Memory B cell (primary cell): ENCODE results near the gene MRPL54.

ENCODE experiments used
- ATAC-seq: fragments of 150-1000 bp; cut with Tn5 transposase; 2 replicates; pipeline ENCODE4 v1.10.0; 2021; ENCODE audit warnings: low read depth, mild to moderate bottlenecking, moderate library complexity
- DNase-seq, 2 donors: peaks; one replicate each; pipeline ENCODE4 v3.0.0; 2022; ENCODE audit warnings: low spot score in 2 of 2
- H3K27ac Mint-ChIP-seq: one replicate; pipeline ENCODE4 v1.8.0; 2022; ENCODE audit warnings: mild to moderate bottlenecking, moderate library complexity, mixed read lengths
- H3K27me3 Mint-ChIP-seq: one replicate; pipeline ENCODE4 v1.8.0; 2022; ENCODE audit warnings: mixed read lengths
- H3K36me3 Mint-ChIP-seq: one replicate; pipeline ENCODE4 v1.8.0; 2022; ENCODE audit warnings: mild to moderate bottlenecking, mixed read lengths
- H3K4me1 Mint-ChIP-seq: one replicate; pipeline ENCODE4 v1.8.0; 2022; ENCODE audit warnings: mixed read lengths
- H3K4me3 Mint-ChIP-seq: one replicate; pipeline ENCODE4 v1.8.0; 2022; ENCODE audit warnings: mild to moderate bottlenecking, moderate library complexity, mixed read lengths
- H3K9me3 Mint-ChIP-seq: one replicate; pipeline ENCODE4 v1.8.0; 2022; ENCODE audit warnings: mixed read lengths

The MRPL54 gene

GRCh38 chr19:3762501-3763459 lies at the start of gene MRPL54:
MRPL54 (plus strand) TSS chr19:3762682; CDS start chr19:3762701, 19 bp downstream.
- Mint-ChIP-seq H3K4me1 (peaks cover 19% of the 10 kb centered on the region), H3K27me3 (no peaks in the 10 kb centered on the region), H3K36me3 (peaks cover 7% of the 10 kb centered on the region), H3K27ac (peak within 1 kb of the TSS; percentile 100), H3K9me3 (no peaks in the 10 kb centered on the region), H3K4me3 (peak within 1 kb of the TSS; percentile 99)
- DNase-seq = peak; percentile 98 to 99
- peak; percentile 80 for ATAC-seq

- Mint-ChIP-seq H3K4me3 (no peak overlapping the region), H3K27ac (no peak overlapping the region), H3K27me3 (peaks cover 4% of the 10 kb centered on the region), H3K4me1 (no peaks in the 10 kb centered on the region), H3K9me3 (no peaks in the 10 kb centered on the region), H3K36me3 (no peaks in the 10 kb centered on the region)
- ATAC-seq (no peak), DNase-seq (no peak)
These were observed 46.3 kb upstream of the MRPL54 start for GRCh38 chr19:3716147-3716668.

GRCh38 chr19:3719868-3720267 lies 42.6 kb upstream of the MRPL54 start:
- ATAC-seq (no peak), DNase-seq (no peak)
- H3K27ac Mint-ChIP-seq = no peak overlapping the region
- no peak overlapping the region for H3K4me3 Mint-ChIP-seq
- H3K27me3 Mint-ChIP-seq = peaks cover 8% of the 10 kb centered on the region
- no peaks in the 10 kb centered on the region for H3K36me3 Mint-ChIP-seq
- no peaks in the 10 kb centered on the region for H3K9me3 Mint-ChIP-seq
- H3K4me1 Mint-ChIP-seq = peaks cover 5% of the 10 kb centered on the region

- H3K27me3 Mint-ChIP-seq = peaks cover 8% of the 10 kb centered on the region
- H3K4me3 Mint-ChIP-seq = no peak overlapping the region
- ATAC-seq (no peak), DNase-seq (no peak)
- no peaks in the 10 kb centered on the region for H3K36me3 Mint-ChIP-seq
- peaks cover 5% of the 10 kb centered on the region for H3K4me1 Mint-ChIP-seq
- no peak overlapping the region for H3K27ac Mint-ChIP-seq
- H3K9me3 Mint-ChIP-seq = no peaks in the 10 kb centered on the region
These were observed 42.0 kb upstream of the MRPL54 start for GRCh38 chr19:3720349-3720917.

- Mint-ChIP-seq H3K27me3 (peaks cover 8% of the 10 kb centered on the region), H3K4me3 (peak overlapping the region; percentile 75), H3K36me3 (no peaks in the 10 kb centered on the region), H3K4me1 (peaks cover 5% of the 10 kb centered on the region), H3K27ac (no peak overlapping the region), H3K9me3 (no peaks in the 10 kb centered on the region)
- ATAC-seq = peak; percentile 86
- DNase-seq = peak; percentile 77 to 88
These were observed 41.2 kb upstream of the MRPL54 start for GRCh38 chr19:3721131-3721886.

GRCh38 chr19:3721887-3722442 lies 40.5 kb upstream of the MRPL54 start:
- H3K36me3 Mint-ChIP-seq = no peaks in the 10 kb centered on the region
- H3K4me3 Mint-ChIP-seq = peak overlapping the region; percentile 37

GRCh38 chr19:3722443-3723109 lies 39.9 kb upstream of the MRPL54 start:
- Mint-ChIP-seq H3K27ac (no peak overlapping the region), H3K27me3 (peaks cover 8% of the 10 kb centered on the region), H3K36me3 (no peaks in the 10 kb centered on the region), H3K9me3 (no peaks in the 10 kb centered on the region), H3K4me3 (peak overlapping the region; percentile 37), H3K4me1 (peaks cover 5% of the 10 kb centered on the region)
- no peak for DNase-seq
- no peak for ATAC-seq

More at GRCh38 chr19:3721887-3722442, 40.5 kb upstream of the MRPL54 start:
- H3K4me1 Mint-ChIP-seq = peaks cover 5% of the 10 kb centered on the region
- no peak for DNase-seq
- H3K27ac Mint-ChIP-seq = no peak overlapping the region
- ATAC-seq = no peak
- H3K27me3 Mint-ChIP-seq = peaks cover 8% of the 10 kb centered on the region
- no peaks in the 10 kb centered on the region for H3K9me3 Mint-ChIP-seq

- no peak overlapping the region for H3K27ac Mint-ChIP-seq
- DNase-seq (no peak), ATAC-seq (no peak)
- H3K9me3 Mint-ChIP-seq = no peaks in the 10 kb centered on the region
- H3K36me3 Mint-ChIP-seq = no peaks in the 10 kb centered on the region
- peaks cover 8% of the 10 kb centered on the region for H3K27me3 Mint-ChIP-seq
- no peak overlapping the region for H3K4me3 Mint-ChIP-seq
- peaks cover 5% of the 10 kb centered on the region for H3K4me1 Mint-ChIP-seq
These were observed 39.4 kb upstream of the MRPL54 start for GRCh38 chr19:3723110-3723488.

GRCh38 chr19:3723883-3724282 lies 38.6 kb upstream of the MRPL54 start:
- no peaks in the 10 kb centered on the region for H3K36me3 Mint-ChIP-seq
- H3K4me3 Mint-ChIP-seq = no peak overlapping the region
- no peak for DNase-seq
- peaks cover 8% of the 10 kb centered on the region for H3K27me3 Mint-ChIP-seq
- peaks cover 5% of the 10 kb centered on the region for H3K4me1 Mint-ChIP-seq
- H3K9me3 Mint-ChIP-seq = no peaks in the 10 kb centered on the region
- H3K27ac Mint-ChIP-seq = no peak overlapping the region
- no peak for ATAC-seq

GRCh38 chr19:3725121-3725520 lies 37.4 kb upstream of the MRPL54 start:
- ATAC-seq = no peak
- DNase-seq = no peak
- Mint-ChIP-seq H3K27ac (no peak overlapping the region), H3K36me3 (no peaks in the 10 kb centered on the region), H3K4me3 (no peak overlapping the region), H3K9me3 (no peaks in the 10 kb centered on the region), H3K4me1 (peaks cover 5% of the 10 kb centered on the region), H3K27me3 (peaks cover 5% of the 10 kb centered on the region)

- no peak for DNase-seq
- Mint-ChIP-seq H3K27ac (no peak overlapping the region), H3K27me3 (peaks cover 5% of the 10 kb centered on the region), H3K9me3 (no peaks in the 10 kb centered on the region), H3K4me3 (no peak overlapping the region), H3K36me3 (no peaks in the 10 kb centered on the region), H3K4me1 (peaks cover 5% of the 10 kb centered on the region)
- no peak for ATAC-seq
These were observed 36.7 kb upstream of the MRPL54 start for GRCh38 chr19:3725640-3726310.

GRCh38 chr19:3730457-3730958 lies 32.0 kb upstream of the MRPL54 start:
- no peak for ATAC-seq
- peaks cover 1% of the 10 kb centered on the region for H3K27me3 Mint-ChIP-seq
- H3K4me1 Mint-ChIP-seq = no peaks in the 10 kb centered on the region
- no peaks in the 10 kb centered on the region for H3K36me3 Mint-ChIP-seq
- no peak overlapping the region for H3K27ac Mint-ChIP-seq
- no peaks in the 10 kb centered on the region for H3K9me3 Mint-ChIP-seq
- no peak for DNase-seq
- no peak overlapping the region for H3K4me3 Mint-ChIP-seq

GRCh38 chr19:3732108-3732507 lies 30.4 kb upstream of the MRPL54 start:
- Mint-ChIP-seq H3K4me3 (no peak overlapping the region), H3K36me3 (no peaks in the 10 kb centered on the region), H3K27me3 (peaks cover 7% of the 10 kb centered on the region), H3K4me1 (no peaks in the 10 kb centered on the region), H3K9me3 (no peaks in the 10 kb centered on the region), H3K27ac (no peak overlapping the region)
- ATAC-seq = no peak
- DNase-seq = no peak
